WTC11 (cell line): ENCODE data around the gene C5AR1. TPM values are rescaled to one million over a fixed set of nuclear protein-coding genes. Genes with fewer than 3 reads are reported as not detected.

Experiments
- ATAC-seq: fragments of 200-7000 bp; cut with Tn5 transposase; 2 replicates; pipeline ENCODE4 v1.10.0; 2021; ENCODE audit warnings: mild to moderate bottlenecking, moderate library complexity
- CTCF ChIA-PET: fragments of 300-600 bp; sonication (Branson Sonifier 250); formaldehyde crosslinking; loops from one replicate; lab custom pipeline; 2021; ENCODE audit warnings: antibody characterized with exemption; lab: Charles Lee
- POLR2A ChIA-PET: fragments of 350-600 bp; sonication (Branson Sonifier 250); formaldehyde crosslinking; loops from one replicate; lab custom pipeline; 2021; ENCODE audit warnings: antibody characterized with exemption; lab: Charles Lee
- DNase-seq: peaks from one replicate; pipeline ENCODE4 v3.0.0; 2021; ENCODE audit warnings: low spot score
- H3K27ac Mint-ChIP-seq: 2 replicates; pipeline ENCODE4 v1.8.0; 2021; ENCODE audit warnings: mixed read lengths
- H3K27me3 Mint-ChIP-seq: 2 replicates; pipeline ENCODE4 v1.8.0; 2021; ENCODE audit warnings: low read depth, mild to moderate bottlenecking, moderate library complexity, mixed read lengths
- H3K36me3 Mint-ChIP-seq: 2 replicates; pipeline ENCODE4 v1.8.0; 2021; ENCODE audit warnings: mixed read lengths
- H3K4me1 Mint-ChIP-seq: 2 replicates; pipeline ENCODE4 v1.8.0; 2022; ENCODE audit warnings: mixed read lengths
- H3K4me3 Mint-ChIP-seq: 2 replicates; pipeline ENCODE4 v1.8.0; 2021; ENCODE audit warnings: mild to moderate bottlenecking, moderate library complexity, mixed read lengths
- H3K9me3 Mint-ChIP-seq: 2 replicates; pipeline ENCODE4 v1.8.0; 2021; ENCODE audit warnings: mixed read lengths
- AFF4 ChIP-seq: sonication (generic); formaldehyde crosslinking; IDR thresholded peaks from 2 replicates; pipeline ENCODE4 v1.8.1; 2023; ENCODE audit warnings: mild to moderate bottlenecking, missing genetic modification reagents, borderline replicate concordance
- ARID4B ChIP-seq: sonication (generic); formaldehyde crosslinking; IDR thresholded peaks from 2 replicates; pipeline ENCODE4 v1.8.0; 2023; ENCODE audit warnings: missing genetic modification reagents, mild to moderate bottlenecking, borderline replicate concordance
- CDX4 ChIP-seq: fragments of 250-450 bp; sonication (Bioruptor Pico); IDR thresholded peaks from 2 replicates; pipeline ENCODE4 v1.9.0; 2021; ENCODE audit warnings: moderate library complexity, mild to moderate bottlenecking, inconsistent platforms, borderline replicate concordance
- E2F4 ChIP-seq: sonication (generic); formaldehyde crosslinking; IDR thresholded peaks from 2 replicates; pipeline ENCODE4 v1.8.1; 2022; ENCODE audit warnings: low read depth, mild to moderate bottlenecking, moderate library complexity, missing genetic modification reagents, borderline replicate concordance
- E2F5 ChIP-seq: sonication (generic); formaldehyde crosslinking; IDR thresholded peaks from 2 replicates; pipeline ENCODE4 v1.8.1; 2022; ENCODE audit warnings: mild to moderate bottlenecking, moderate library complexity, missing genetic modification reagents
- FOXP1 ChIP-seq: sonication (generic); formaldehyde crosslinking; IDR thresholded peaks from 2 replicates; pipeline ENCODE4 v1.8.0; 2022; ENCODE audit warnings: missing genetic modification reagents, mild to moderate bottlenecking, moderate library complexity, borderline replicate concordance
- GRHL2 ChIP-seq: fragments of 250-450 bp; sonication (Bioruptor Pico); IDR thresholded peaks from 2 replicates; pipeline ENCODE4 v1.8.0; 2022; ENCODE audit warnings: mild to moderate bottlenecking, moderate library complexity; ENCODE audit not compliant: insufficient replicate concordance, severe bottlenecking
- IRF2 ChIP-seq: sonication (generic); formaldehyde crosslinking; IDR thresholded peaks from 2 replicates; pipeline ENCODE4 v1.8.0; 2022; ENCODE audit warnings: low read depth, missing genetic modification reagents, borderline replicate concordance
- MXD4 ChIP-seq: fragments of 250-450 bp; sonication (Bioruptor Pico); IDR thresholded peaks from 2 replicates; pipeline ENCODE4 v1.8.0; 2021; ENCODE audit warnings: mild to moderate bottlenecking, moderate library complexity, borderline replicate concordance
- PRDM15 ChIP-seq: sonication (generic); formaldehyde crosslinking; IDR thresholded peaks from 2 replicates; pipeline ENCODE4 v1.8.0; 2022; ENCODE audit warnings: missing genetic modification reagents
- RORB ChIP-seq: fragments of 250-450 bp; sonication (Bioruptor Pico); IDR thresholded peaks from 2 replicates; pipeline ENCODE4 v1.9.0; 2021; ENCODE audit warnings: mild to moderate bottlenecking
- SMAD3 ChIP-seq: sonication (generic); formaldehyde crosslinking; IDR thresholded peaks from 2 replicates; pipeline ENCODE4 v1.8.0; 2022; ENCODE audit warnings: missing genetic modification reagents, mild to moderate bottlenecking, borderline replicate concordance
- ZNF138 ChIP-seq: sonication (generic); formaldehyde crosslinking; conservative IDR thresholded peaks from 2 replicates; pipeline ENCODE4 v1.8.1; 2022; ENCODE audit warnings: mild to moderate bottlenecking, moderate library complexity, missing genetic modification reagents
- ZNF416 ChIP-seq: fragments of 250-450 bp; sonication (Bioruptor Pico); IDR thresholded peaks from 2 replicates; pipeline ENCODE4 v1.9.0; 2021; ENCODE audit warnings: mild to moderate bottlenecking, inconsistent platforms
- ZNF671 ChIP-seq: fragments of 250-450 bp; sonication (Bioruptor Pico); IDR thresholded peaks from 2 replicates; pipeline ENCODE4 v1.8.0; 2021; ENCODE audit warnings: mild to moderate bottlenecking
- total RNA-seq: library from RNA; stranded (reverse); gene quantifications from 3 replicates; pipeline ENCODE4 v1.2.3, GENCODE V29; 2021

C5AR1 gene
- total RNA-seq, 1 experiment from 2014 or later, result 0.28 TPM

GRCh38 chr19:47272448-47273312, 37.0 kb upstream of the C5AR1 start (continued):
- TF ChIP-seq ARID4B (CRISPR knock-in tag) (no peak), E2F4 (CRISPR knock-in tag) (no peak), GRHL2 (CRISPR knock-in tag) (no peak), E2F5 (no peak), IRF2 (CRISPR knock-in tag) (no peak), CDX4 (CRISPR knock-in tag) (no peak), ZNF138 (CRISPR knock-in tag) (no peak), PRDM15 (peak; percentile 71; the same call in 1 of the 2 replicates), ZNF671 (CRISPR knock-in tag) (no peak), FOXP1 (CRISPR knock-in tag) (peak; percentile 11; the same call in 1 of the 2 replicates), ZNF416 (CRISPR knock-in tag) (no peak)

- CTCF ChIA-PET, result interaction anchor here (0.6 to 3.0 kb wide), 19 partner anchors 9 to 1465 kb away, joined by 3 to 33 read pairs (median 6); partner anchors contain the start of genes CCDC9, DHX34 and ZC3H4
- H3K27me3 Mint-ChIP-seq, result peaks cover 19% of the 10 kb centered on the region
- peak overlapping the region; percentile 91 for H3K4me3 Mint-ChIP-seq
- H3K4me1 Mint-ChIP-seq, result peaks cover 16% of the 10 kb centered on the region
- H3K9me3 Mint-ChIP-seq, result no peaks in the 10 kb centered on the region
- H3K27ac Mint-ChIP-seq, result peak overlapping the region; percentile 99
- POLR2A ChIA-PET, result interaction anchor here (0.6 to 2.6 kb wide), 10 partner anchors 17 to 1370 kb away, joined by 3 to 46 read pairs (median 7); partner anchors contain the start of genes CCDC9 and ZC3H4
- ATAC-seq (peak; percentile 63), DNase-seq (peak; percentile 93)
- H3K36me3 Mint-ChIP-seq, result peaks cover 11% of the 10 kb centered on the region; the same call in 1 of the 2 replicates
- TF ChIP-seq RORB (CRISPR knock-in tag) (no peak), AFF4 (CRISPR knock-in tag) (0 out of 2 replicates have a peak, but pooled peaks have one; percentile 19), CDX4 (CRISPR knock-in tag) (no peak), MXD4 (CRISPR knock-in tag) (no peak), SMAD3 (peak; percentile 61; the same call in 1 of the 2 replicates)
Measured at GRCh38 chr19:47273313-47274070, 36.2 kb upstream of the C5AR1 start.
